Mucosa of gallbladder (tissue), 1 donor: Measurements from ENCODE around the gene DLD. TPM values are rescaled to one million over a fixed set of nuclear protein-coding genes. Genes with fewer than 3 reads are reported as not detected.
A peak's percentile ranks its signal among the peaks of the same experiment; 100 is the strongest.
"Not testable (repeated sequence)": the region's sequence is repeated elsewhere in the genome, so short reads cannot be mapped to it uniquely, and the experiment has no call there.

Experiments used
- DNase-seq: peaks from one replicate; pipeline ENCODE4 v3.0.0-alpha.2; 2020; ENCODE audit warnings: low spot score
- total RNA-seq: library from RNA; stranded (reverse); gene quantifications from one replicate; pipeline ENCODE4 v1.2.1, GENCODE V29; 2021
- donor health status: DM: no; HTN: no; CAD: no.

Gene DLD
- 69.0 TPM for total RNA-seq

- DNase-seq: peak; percentile 94
Observed at GRCh38 chr7:107890962-107891635, at the start of gene DLD. TSS of gene DLD (plus strand) at chr7:107891183. CDS start at chr7:107891251, 68 bp downstream.

- no peak for DNase-seq
Observed at GRCh38 chr7:107842213-107842612, 48.8 kb upstream of the DLD start.

GRCh38 chr7:107843184-107843583, 47.8 kb upstream of the DLD start:
- DNase-seq: no peak

- no peak for DNase-seq
Observed at GRCh38 chr7:107846324-107846723, 44.7 kb upstream of the DLD start.

- no peak for DNase-seq
Observed at GRCh38 chr7:107847168-107847835, 43.7 kb upstream of the DLD start.

GRCh38 chr7:107847836-107848175, 43.2 kb upstream of the DLD start:
- not testable (repeated sequence) for DNase-seq

- DNase-seq: not testable (repeated sequence)
Observed at GRCh38 chr7:107848211-107848610, 42.8 kb upstream of the DLD start.

GRCh38 chr7:107850216-107850615, 40.8 kb upstream of the DLD start:
- DNase-seq: no peak

GRCh38 chr7:107850643-107851042, 40.3 kb upstream of the DLD start:
- DNase-seq: no peak

- no peak for DNase-seq
Observed at GRCh38 chr7:107854454-107854853, 36.5 kb upstream of the DLD start.

GRCh38 chr7:107854989-107855388, 36.0 kb upstream of the DLD start:
- no peak for DNase-seq

- peak; percentile 36 for DNase-seq
Observed at GRCh38 chr7:107856806-107857540, 34.0 kb upstream of the DLD start.

- no peak for DNase-seq
Observed at GRCh38 chr7:107857541-107857912, 33.5 kb upstream of the DLD start.

- DNase-seq: no peak
Observed at GRCh38 chr7:107858280-107858679, 32.7 kb upstream of the DLD start.

- DNase-seq: no peak
Observed at GRCh38 chr7:107860279-107860961, 30.6 kb upstream of the DLD start.

GRCh38 chr7:107860981-107861652, 29.9 kb upstream of the DLD start:
- DNase-seq: no peak

- DNase-seq: no peak
Observed at GRCh38 chr7:107865956-107866775, 24.8 kb upstream of the DLD start.

- DNase-seq: no peak
Observed at GRCh38 chr7:107867858-107868466, 23.0 kb upstream of the DLD start.

- no peak for DNase-seq
Observed at GRCh38 chr7:107870427-107871000, 20.5 kb upstream of the DLD start.

- no peak for DNase-seq
Observed at GRCh38 chr7:107874111-107874510, 16.9 kb upstream of the DLD start.
